GM23338 (cell line): ENCODE measurements around the gene SUPV3L1. TPM values are rescaled to one million over a fixed set of nuclear protein-coding genes. Genes with fewer than 3 reads are reported as not detected.
A peak's percentile ranks its signal among the peaks of the same experiment; 100 is the strongest.

ENCODE experiments used
- ATAC-seq: fragments of 200-7000 bp; cut with Tn5 transposase; 3 replicates; pipeline ENCODE4 v1.9.1; 2020
- DNase-seq: peaks from one replicate; pipeline ENCODE4 v3.0.0-alpha.2; 2015; ENCODE audit warnings: low spot score
- H2AFZ ChIP-seq: fragments of 200-600 bp; sonication (generic); 2 replicates; pipeline ENCODE4 v1.8.0; 2016; ENCODE audit warnings: antibody characterized with exemption, mild to moderate bottlenecking, moderate library complexity
- H3F3A ChIP-seq: fragments of 200-600 bp; sonication (generic); replicated peaks from 2 replicates; pipeline ENCODE4 v1.8.0; 2017; ENCODE audit warnings: antibody characterized with exemption, mixed run types, low read depth
- H3K27ac ChIP-seq: fragments of 200-600 bp; sonication (generic); 2 replicates; pipeline ENCODE4 v1.6.1; 2016; ENCODE audit warnings: low read depth
- H3K27me3 ChIP-seq: fragments of 200-600 bp; sonication (generic); 2 replicates; pipeline ENCODE4 v1.8.0; 2016; ENCODE audit warnings: mild to moderate bottlenecking, mixed run types, moderate library complexity; ENCODE audit not compliant: insufficient read depth
- H3K36me3 ChIP-seq: fragments of 200-600 bp; sonication (generic); 2 replicates; pipeline ENCODE4 v1.8.0; 2016; ENCODE audit warnings: mild to moderate bottlenecking; ENCODE audit not compliant: insufficient read depth
- H3K4me1 ChIP-seq: fragments of 200-600 bp; sonication (generic); 2 replicates; pipeline ENCODE4 v1.8.0; 2016; ENCODE audit warnings: mild to moderate bottlenecking, moderate library complexity; ENCODE audit not compliant: insufficient read depth
- H3K4me2 ChIP-seq: fragments of 200-600 bp; sonication (generic); 2 replicates; pipeline ENCODE4 v1.7.1; 2017; ENCODE audit warnings: mixed run types
- H3K4me3 ChIP-seq: fragments of 200-600 bp; sonication (generic); 2 replicates; pipeline ENCODE4 v1.6.1; 2016; ENCODE audit warnings: mixed run types
- H3K79me2 ChIP-seq: fragments of 200-600 bp; sonication (generic); replicated peaks from 2 replicates; pipeline ENCODE4 v1.8.0; 2017; ENCODE audit warnings: mild to moderate bottlenecking; ENCODE audit not compliant: insufficient read depth
- H3K9me2 ChIP-seq: fragments of 200-600 bp; sonication (generic); 2 replicates; pipeline ENCODE4 v1.8.0; 2017; ENCODE audit not compliant: insufficient read depth
- H4K20me1 ChIP-seq: fragments of 200-600 bp; sonication (generic); replicated peaks from 2 replicates; pipeline ENCODE4 v1.8.0; 2017; ENCODE audit warnings: mild to moderate bottlenecking; ENCODE audit not compliant: insufficient read depth
- H3K27ac Mint-ChIP-seq: 2 replicates; pipeline ENCODE4 v1.8.0; 2020; ENCODE audit warnings: inconsistent platforms, mild to moderate bottlenecking, moderate library complexity, mixed read lengths
- H3K27me3 Mint-ChIP-seq: 3 replicates; pipeline ENCODE4 v1.8.0; 2022; ENCODE audit warnings: low read depth, mild to moderate bottlenecking, moderate library complexity, mixed read lengths, inconsistent platforms; ENCODE audit not compliant: insufficient read depth, poor library complexity
- H3K36me3 Mint-ChIP-seq: 3 replicates; pipeline ENCODE4 v1.8.0; 2021; ENCODE audit warnings: low read depth, mild to moderate bottlenecking, inconsistent platforms, moderate library complexity, mixed read lengths
- H3K4me1 Mint-ChIP-seq: 3 replicates; pipeline ENCODE4 v1.8.0; 2020; ENCODE audit warnings: mild to moderate bottlenecking, inconsistent platforms, mixed read lengths
- H3K4me3 Mint-ChIP-seq: 3 replicates; pipeline ENCODE4 v1.8.0; 2021; ENCODE audit warnings: moderate library complexity, mild to moderate bottlenecking, inconsistent platforms, mixed read lengths
- H3K9me3 Mint-ChIP-seq: 3 replicates; pipeline ENCODE4 v1.8.0; 2020; ENCODE audit warnings: moderate library complexity, mild to moderate bottlenecking, inconsistent platforms, mixed read lengths
- CREB1 ChIP-seq: fragments of 250-450 bp; sonication (Bioruptor Pico); IDR thresholded peaks from 2 replicates; pipeline ENCODE4 v1.5.0; 2020; ENCODE audit warnings: low read depth, mild to moderate bottlenecking, moderate library complexity
- CTCF ChIP-seq, 2 experiments: fragments of 200-600 bp in 1 of 2; sonication (generic) in 1 of 2; conservative IDR thresholded peaks; 2 replicates each; pipeline versions ENCODE4 v1.5.1 to v1.6.1; 2016 to 2017; ENCODE audit warnings: antibody characterized with exemption in 2 of 2, low read depth in 2 of 2, mild to moderate bottlenecking in 2 of 2, moderate library complexity in 1 of 2
- ETS1 ChIP-seq: IDR thresholded peaks from 2 replicates; pipeline ENCODE4 v1.6.1; 2016; ENCODE audit warnings: antibody characterized with exemption
- EZH2 ChIP-seq: fragments of 200-600 bp; sonication (generic); IDR thresholded peaks from one replicate; pipeline ENCODE4 v1.8.0; 2017; ENCODE audit warnings: antibody characterized with exemption, mild to moderate bottlenecking, low read depth; ENCODE audit not compliant: unreplicated experiment
- EZH2phosphoT487 ChIP-seq: fragments of 200-600 bp; sonication (generic); IDR thresholded peaks from one replicate; pipeline ENCODE4 v1.8.1; 2018; ENCODE audit warnings: antibody characterized with exemption; ENCODE audit not compliant: unreplicated experiment
- NANOG ChIP-seq: IDR thresholded peaks from 2 replicates; pipeline ENCODE4 v1.6.1; 2016; ENCODE audit warnings: antibody characterized with exemption, borderline replicate concordance
- POLR2AphosphoS5 ChIP-seq: IDR thresholded peaks from 2 replicates; pipeline ENCODE4 v1.6.1; 2016; ENCODE audit warnings: antibody characterized with exemption, low read depth
- REST ChIP-seq: IDR thresholded peaks from one replicate; pipeline ENCODE4 v1.6.1; 2018; ENCODE audit warnings: antibody characterized with exemption; ENCODE audit not compliant: unreplicated experiment
- STAT1 ChIP-seq: IDR thresholded peaks from one replicate; pipeline ENCODE4 v1.6.1; 2016; ENCODE audit warnings: antibody characterized with exemption; ENCODE audit not compliant: unreplicated experiment
- ZNF114 ChIP-seq: fragments of 250-450 bp; sonication (Bioruptor Pico); IDR thresholded peaks from 2 replicates; pipeline ENCODE4 v1.5.0; 2020; ENCODE audit warnings: mild to moderate bottlenecking, moderate library complexity
- ZNF331 ChIP-seq: fragments of 250-450 bp; sonication (Bioruptor Pico); IDR thresholded peaks from 2 replicates; pipeline ENCODE4 v1.5.0; 2020; ENCODE audit warnings: low read depth, mild to moderate bottlenecking, moderate library complexity
- ZNF462 ChIP-seq: fragments of 250-450 bp; sonication (Bioruptor Pico); IDR thresholded peaks from 2 replicates; pipeline ENCODE4 v1.5.0; 2020; ENCODE audit warnings: mild to moderate bottlenecking, moderate library complexity
- polyA plus RNA-seq: library from polyadenylated mRNA; unstranded; fragments of >200 nt; fragmentation: Nextera tagmentation; extraction: Ambion mirVana; gene quantifications from 2 replicates; pipeline ENCODE4 v1.2.1, GENCODE V29; 2016
- total RNA-seq: library from RNA; depleted of rRNA; stranded (reverse); fragments of >200 nt; shearing (Covaris generic); gene quantifications from 2 replicates; pipeline ENCODE4 v1.2.3, GENCODE V29; 2014

The SUPV3L1 gene
- total and polyA plus RNA-seq, 2 experiments from 2014 or later = 29.9 to 45.2 TPM

- no peak for TF ChIP-seq CTCF (conservative IDR thresholded peaks at IDR 0.05; ENCODE audit: low read depth in 2 of 2)
- no peak for TF ChIP-seq ZNF331 (CRISPR knock-in tag)
- no peak for TF ChIP-seq POLR2AphosphoS5
- TF ChIP-seq EZH2phosphoT487 = no peak
- no peak for TF ChIP-seq REST
These were observed 34.7 kb downstream of the SUPV3L1 start (continued) for GRCh38 chr10:69214666-69215131.

GRCh38 chr10:69215405-69216171 lies 35.6 kb downstream of the SUPV3L1 start:
- no peaks in the 10 kb centered on the region for H3K36me3 ChIP-seq
- Mint-ChIP-seq H3K36me3 (no peaks in the 10 kb centered on the region), H3K27ac (no peak overlapping the region), H3K4me1 (peaks cover 2% of the 10 kb centered on the region; the same call in 1 of the 3 replicates), H3K27me3 (no peaks in the 10 kb centered on the region), H3K4me3 (no peak overlapping the region), H3K9me3 (no peaks in the 10 kb centered on the region)
- peak overlapping the region; percentile 85; the same call in 1 of the 2 replicates for H2AFZ ChIP-seq
- ATAC-seq (no peak), DNase-seq (no peak)
- H3K27me3 ChIP-seq = no peaks in the 10 kb centered on the region
- H3F3A ChIP-seq = no peaks in the 10 kb centered on the region
- H3K4me1 ChIP-seq = no peaks in the 10 kb centered on the region
- H3K79me2 ChIP-seq = no peaks in the 10 kb centered on the region
- H3K4me2 ChIP-seq = no peak overlapping the region
- H3K9me2 ChIP-seq = no peaks in the 10 kb centered on the region
- H3K27ac ChIP-seq = no peak overlapping the region
- no peak overlapping the region for H3K4me3 ChIP-seq
- H4K20me1 ChIP-seq = no peaks in the 10 kb centered on the region
- TF ChIP-seq CREB1 (CRISPR knock-in tag) (no peak), ZNF114 (CRISPR knock-in tag) (no peak), EZH2 (no peak), ETS1 (no peak), STAT1 (no peak), ZNF331 (CRISPR knock-in tag) (no peak), NANOG (no peak), ZNF462 (CRISPR knock-in tag) (no peak)
